ENCODE results near the gene PKIB.

The PKIB gene

DNA sequence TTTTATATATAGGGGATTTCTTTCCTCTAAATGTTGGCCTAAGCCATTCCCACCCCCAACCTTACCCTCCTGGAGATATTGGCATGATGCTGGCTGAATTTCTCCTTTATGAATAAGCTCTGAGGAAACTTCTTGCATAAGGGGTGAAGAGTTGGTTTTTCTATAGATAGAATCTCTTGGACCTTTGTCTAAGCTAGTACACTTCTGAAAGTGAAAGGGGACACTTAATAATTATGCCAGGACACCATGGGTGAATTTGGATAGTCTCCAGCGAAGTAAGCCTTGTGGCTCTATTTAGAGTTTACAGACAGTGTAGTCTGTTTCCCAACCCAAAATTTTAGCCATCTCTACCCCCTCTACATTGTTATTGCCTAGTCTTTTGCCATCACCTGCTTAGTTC, 142.3 kb downstream of the PKIB start:
- DNase-seq (no peak), ATAC-seq (ENCODE audit: insufficient read depth, low read depth) (no peak)
- Histone ChIP-seq H3K9ac (ENCODE audit: low read depth, low read length) (no peak overlapping the region), H3K4me2 (ENCODE audit: insufficient read depth, low read length) (no peak overlapping the region), H4K20me1 (ENCODE audit: insufficient read depth, low read length) (no peaks in the 10 kb centered on the region), H3K9me3 (ENCODE audit: insufficient read depth, low read length, severe bottlenecking) (no peaks in the 10 kb centered on the region), H3K4me3 (ENCODE audit: low read depth in 1 of 2, low read length in 2 of 2) (no peak overlapping the region), H3K27me3 (ENCODE audit: insufficient read depth, low read length, poor library complexity) (no peaks in the 10 kb centered on the region), H2AFZ (ENCODE audit: low read depth, low read length) (no peak overlapping the region; the same call in 1 of the 2 replicates), H3K4me1 (ENCODE audit: insufficient read depth, low read length) (peaks cover 27% of the 10 kb centered on the region), H3K27ac (ENCODE audit: low read length) (no peak overlapping the region), H3K79me2 (ENCODE audit: insufficient read depth, low read length) (no peaks in the 10 kb centered on the region), H3K36me3 (ENCODE audit: insufficient read depth, low read length) (no peaks in the 10 kb centered on the region)
- TF ChIP-seq, protein P1, sequence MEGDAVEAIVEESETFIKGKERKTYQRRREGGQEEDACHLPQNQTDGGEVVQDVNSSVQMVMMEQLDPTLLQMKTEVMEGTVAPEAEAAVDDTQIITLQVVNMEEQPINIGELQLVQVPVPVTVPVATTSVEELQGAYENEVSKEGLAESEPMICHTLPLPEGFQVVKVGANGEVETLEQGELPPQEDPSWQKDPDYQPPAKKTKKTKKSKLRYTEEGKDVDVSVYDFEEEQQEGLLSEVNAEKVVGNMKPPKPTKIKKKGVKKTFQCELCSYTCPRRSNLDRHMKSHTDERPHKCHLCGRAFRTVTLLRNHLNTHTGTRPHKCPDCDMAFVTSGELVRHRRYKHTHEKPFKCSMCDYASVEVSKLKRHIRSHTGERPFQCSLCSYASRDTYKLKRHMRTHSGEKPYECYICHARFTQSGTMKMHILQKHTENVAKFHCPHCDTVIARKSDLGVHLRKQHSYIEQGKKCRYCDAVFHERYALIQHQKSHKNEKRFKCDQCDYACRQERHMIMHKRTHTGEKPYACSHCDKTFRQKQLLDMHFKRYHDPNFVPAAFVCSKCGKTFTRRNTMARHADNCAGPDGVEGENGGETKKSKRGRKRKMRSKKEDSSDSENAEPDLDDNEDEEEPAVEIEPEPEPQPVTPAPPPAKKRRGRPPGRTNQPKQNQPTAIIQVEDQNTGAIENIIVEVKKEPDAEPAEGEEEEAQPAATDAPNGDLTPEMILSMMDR (IDR thresholded peaks at IDR 0.05; ENCODE audit: borderline replicate concordance, extremely low read depth, low read length, poor library complexity, severe bottlenecking): no peak
- no peak for TF ChIP-seq EZH2 (IDR thresholded peaks at IDR 0.05; ENCODE audit: borderline replicate concordance, low read depth, low read length, severe bottlenecking)

DNA sequence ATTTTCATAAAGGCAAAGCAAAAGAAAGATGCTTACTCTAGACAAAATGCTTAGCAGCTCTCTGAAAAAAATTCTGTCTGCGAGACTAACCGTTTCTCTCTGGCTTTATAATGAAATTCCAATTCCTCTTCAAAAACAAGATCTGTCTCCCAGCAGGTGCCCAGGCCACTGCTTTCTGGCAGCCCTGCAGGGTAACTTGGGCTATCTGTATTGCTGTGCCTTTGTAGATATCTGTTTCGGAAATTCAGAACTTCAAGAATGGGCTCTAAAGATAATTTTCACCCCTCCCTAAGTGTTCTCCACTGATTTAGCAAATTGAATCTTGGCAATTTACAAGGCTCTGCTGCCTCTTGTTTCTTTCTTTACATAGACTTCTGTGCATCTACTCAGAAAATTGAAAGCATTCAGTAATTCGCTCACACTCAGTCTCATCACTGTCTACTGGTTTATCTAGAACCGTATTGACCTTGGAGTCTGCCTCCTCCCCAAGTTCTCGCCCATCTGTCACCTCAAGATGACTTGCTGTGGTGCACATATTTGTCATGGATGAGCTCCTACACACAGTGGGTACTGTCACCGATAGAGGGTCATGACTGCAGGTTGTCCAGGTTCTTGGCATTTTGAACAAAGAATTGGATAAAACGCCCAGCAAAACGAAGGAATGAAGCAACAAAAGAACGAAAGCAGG, 142.9 kb downstream of the PKIB start:
- ATAC-seq (ENCODE audit: insufficient read depth, low read depth) (no peak), DNase-seq (no peak)
- Histone ChIP-seq H3K27me3 (ENCODE audit: insufficient read depth, low read length, poor library complexity) (no peaks in the 10 kb centered on the region), H3K4me1 (ENCODE audit: insufficient read depth, low read length) (peaks cover 27% of the 10 kb centered on the region), H3K9me3 (ENCODE audit: insufficient read depth, low read length, severe bottlenecking) (no peaks in the 10 kb centered on the region), H3K27ac (ENCODE audit: low read length) (no peak overlapping the region), H2AFZ (ENCODE audit: low read depth, low read length) (no peak overlapping the region), H3K79me2 (ENCODE audit: insufficient read depth, low read length) (no peaks in the 10 kb centered on the region), H3K36me3 (ENCODE audit: insufficient read depth, low read length) (no peaks in the 10 kb centered on the region), H3K4me3 (ENCODE audit: low read depth in 1 of 2, low read length in 2 of 2) (no peak overlapping the region), H4K20me1 (ENCODE audit: insufficient read depth, low read length) (no peaks in the 10 kb centered on the region), H3K4me2 (ENCODE audit: insufficient read depth, low read length) (no peak overlapping the region), H3K9ac (ENCODE audit: low read depth, low read length) (no peak overlapping the region)
- TF ChIP-seq, protein P1 (IDR thresholded peaks at IDR 0.05; ENCODE audit: borderline replicate concordance, extremely low read depth, low read length, poor library complexity, severe bottlenecking): no peak

DNA sequence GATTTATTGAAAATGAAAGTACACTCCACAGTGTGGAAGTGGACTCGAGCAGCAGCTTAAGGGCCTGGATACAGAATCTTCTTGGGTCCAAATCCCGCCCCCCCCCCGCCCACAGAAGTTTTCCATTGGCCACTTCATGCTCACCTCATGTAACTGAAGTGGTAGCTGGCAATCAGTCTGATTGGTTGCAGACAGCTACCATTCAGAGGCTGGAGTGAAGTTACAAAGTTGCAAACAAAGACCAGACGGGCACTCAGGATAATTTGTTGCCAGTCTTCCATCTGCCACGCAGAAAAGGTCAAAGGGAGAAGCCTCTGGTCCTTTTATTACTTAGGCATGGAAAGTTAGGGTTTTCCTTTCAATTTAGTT, 143.5 kb downstream of the PKIB start:
- ATAC-seq (ENCODE audit: insufficient read depth, low read depth) (no peak), DNase-seq (no peak)
- H3K36me3 ChIP-seq (ENCODE audit: insufficient read depth, low read length): no peaks in the 10 kb centered on the region
- no peak overlapping the region for H3K4me2 ChIP-seq (ENCODE audit: insufficient read depth, low read length)
- no peaks in the 10 kb centered on the region for H4K20me1 ChIP-seq (ENCODE audit: insufficient read depth, low read length)
- H3K9ac ChIP-seq (ENCODE audit: low read depth, low read length): no peak overlapping the region
- H3K4me3 ChIP-seq (ENCODE audit: low read depth in 1 of 2, low read length in 2 of 2): no peak overlapping the region
- H3K9me3 ChIP-seq (ENCODE audit: insufficient read depth, low read length, severe bottlenecking): no peaks in the 10 kb centered on the region
- H3K4me1 ChIP-seq (ENCODE audit: insufficient read depth, low read length): peaks cover 27% of the 10 kb centered on the region
- H3K79me2 ChIP-seq (ENCODE audit: insufficient read depth, low read length): no peaks in the 10 kb centered on the region
- H3K27ac ChIP-seq (ENCODE audit: low read length): no peak overlapping the region
- no peaks in the 10 kb centered on the region for H3K27me3 ChIP-seq (ENCODE audit: insufficient read depth, low read length, poor library complexity)
- TF ChIP-seq, protein P1 (IDR thresholded peaks at IDR 0.05; ENCODE audit: borderline replicate concordance, extremely low read depth, low read length, poor library complexity, severe bottlenecking): no peak
- no peak for TF ChIP-seq EZH2 (IDR thresholded peaks at IDR 0.05; ENCODE audit: borderline replicate concordance, low read depth, low read length, severe bottlenecking)
- H2AFZ ChIP-seq (ENCODE audit: low read depth, low read length): no peak overlapping the region

Measured in DND-41 (cell line).